Ramos (cell line): Measurements from ENCODE around the gene LINS1.

ENCODE experiments used
- in situ Hi-C: fragments of 300-500 bp; cut with MboI; formaldehyde crosslinking; loops from one replicate; pipeline ENCODE4 v1.14.3; 2022; ENCODE audit warnings: low sequenced_read_pairs; ENCODE audit not compliant: unreplicated experiment

The LINS1 gene

GRCh38 chr15:100602064-100602822 is at the start of gene LINS1, which contains the start of gene ASB7:
Gene LINS1 (minus strand): TSS chr15:100602184. CDS start chr15:100580842, 21,342 bp downstream.
Gene ASB7 (plus strand): TSS chr15:100602589. CDS start chr15:100612217, 9,628 bp downstream.
- in situ Hi-C loops, result loop anchor here (10.0 kb wide), 1 partner anchor 663 kb away; no protein-coding TSS in a partner anchor

- in situ Hi-C loops, result no loop called here
Observed at GRCh38 chr15:100651253-100651652, 49.3 kb upstream of the LINS1 start.

- in situ Hi-C loops, result no loop called here
Observed at GRCh38 chr15:100650685-100651084, 48.7 kb upstream of the LINS1 start.

- in situ Hi-C loops, result no loop called here
Observed at GRCh38 chr15:100648951-100649350, 47.0 kb upstream of the LINS1 start.

- in situ Hi-C loops, result no loop called here
Observed at GRCh38 chr15:100645671-100646070, 43.7 kb upstream of the LINS1 start.

GRCh38 chr15:100642950-100643338 is 41.0 kb upstream of the LINS1 start:
- in situ Hi-C loops, result no loop called here

GRCh38 chr15:100642213-100642949 is 40.4 kb upstream of the LINS1 start:
- in situ Hi-C loops, result no loop called here

- in situ Hi-C loops, result loop anchor here (10.0 kb wide), 1 partner anchor 367 kb away; no protein-coding TSS in a partner anchor
Observed at GRCh38 chr15:100638177-100638730, 36.3 kb upstream of the LINS1 start.

- in situ Hi-C loops, result loop anchor here (10.0 kb wide), 1 partner anchor 369 kb away; no protein-coding TSS in a partner anchor
Observed at GRCh38 chr15:100635406-100636071, 33.6 kb upstream of the LINS1 start.

GRCh38 chr15:100633763-100634075 is 31.7 kb upstream of the LINS1 start:
- in situ Hi-C loops, result loop anchor here (10.0 kb wide), 1 partner anchor 371 kb away; no protein-coding TSS in a partner anchor

- in situ Hi-C loops, result loop anchor here (10.0 kb wide), 1 partner anchor 373 kb away; no protein-coding TSS in a partner anchor
Observed at GRCh38 chr15:100631831-100632230, 29.8 kb upstream of the LINS1 start.

- in situ Hi-C loops, result no loop called here
Observed at GRCh38 chr15:100628746-100629145, 26.8 kb upstream of the LINS1 start.

- in situ Hi-C loops, result no loop called here
Observed at GRCh38 chr15:100627789-100628395, 25.9 kb upstream of the LINS1 start.

GRCh38 chr15:100623301-100623700 is 21.3 kb upstream of the LINS1 start:
- in situ Hi-C loops, result no loop called here

- in situ Hi-C loops, result no loop called here
Observed at GRCh38 chr15:100616700-100617099, 14.7 kb upstream of the LINS1 start.

GRCh38 chr15:100615801-100616200 is 13.8 kb upstream of the LINS1 start:
- in situ Hi-C loops, result no loop called here

- in situ Hi-C loops, result no loop called here
Observed at GRCh38 chr15:100614918-100615317, 12.9 kb upstream of the LINS1 start.

GRCh38 chr15:100614336-100614735 is 12.4 kb upstream of the LINS1 start:
- in situ Hi-C loops, result no loop called here

GRCh38 chr15:100613208-100613607 is 11.2 kb upstream of the LINS1 start:
- in situ Hi-C loops, result no loop called here

GRCh38 chr15:100612539-100612938 is 10.6 kb upstream of the LINS1 start:
- in situ Hi-C loops, result no loop called here
